Pulmonary artery endothelial cell (primary cell): ENCODE data around the gene KATNB1. TPM values are rescaled to one million over a fixed set of nuclear protein-coding genes. Genes with fewer than 3 reads are reported as not detected.
"Not testable (repeated sequence)": the region's sequence is repeated elsewhere in the genome, so short reads cannot be mapped to it uniquely, and the experiment has no call there.

Experiments used
- DNase-seq: peaks from one replicate; pipeline ENCODE4 v3.0.0-alpha.2; 2011; ENCODE audit warnings: low read depth, low spot score
- total RNA-seq: library from RNA; depleted of rRNA; stranded (reverse); fragments of >200 nt; gene quantifications from 2 replicates; pipeline ENCODE4 v1.2.3, GENCODE V29; 2014

The KATNB1 gene
- total RNA-seq, 1 donor from 2014 or later, result 25.4 TPM

DNA sequence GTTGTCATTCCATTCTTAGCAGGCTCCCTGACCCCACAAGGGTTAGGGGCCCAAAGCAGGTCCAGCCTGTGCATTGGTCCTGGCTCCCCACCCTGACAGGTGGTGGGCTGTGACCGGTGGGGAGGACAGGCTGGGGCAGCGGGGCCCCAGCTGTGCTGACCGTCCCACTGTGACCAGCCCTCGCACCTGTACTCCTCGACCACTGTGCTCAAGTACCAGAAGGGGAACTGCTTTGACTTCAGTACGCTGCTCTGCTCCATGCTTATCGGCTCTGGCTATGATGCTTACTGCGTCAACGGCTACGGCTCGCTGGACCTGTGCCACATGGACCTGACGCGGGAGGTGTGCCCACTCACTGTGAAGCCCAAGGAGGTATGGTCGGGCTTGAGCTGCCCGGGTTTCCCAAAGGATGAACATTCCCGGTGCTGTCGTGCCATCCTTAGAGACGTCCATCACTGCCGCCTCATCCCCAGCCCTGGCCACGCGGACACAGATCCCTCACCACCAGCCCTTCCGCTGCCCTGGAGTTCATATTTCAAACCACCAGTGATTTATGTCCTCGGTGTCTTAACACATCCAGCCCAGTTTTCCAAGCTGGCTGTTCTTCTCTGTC lies 33.7 kb upstream of the KATNB1 start:
- DNase-seq, result no peak

- DNase-seq, result no peak
Measured at GRCh38 chr16:57703416-57704010, 32.1 kb upstream of the KATNB1 start.

- DNase-seq, result no peak
Measured at GRCh38 chr16:57704011-57704904, 31.3 kb upstream of the KATNB1 start.

DNA sequence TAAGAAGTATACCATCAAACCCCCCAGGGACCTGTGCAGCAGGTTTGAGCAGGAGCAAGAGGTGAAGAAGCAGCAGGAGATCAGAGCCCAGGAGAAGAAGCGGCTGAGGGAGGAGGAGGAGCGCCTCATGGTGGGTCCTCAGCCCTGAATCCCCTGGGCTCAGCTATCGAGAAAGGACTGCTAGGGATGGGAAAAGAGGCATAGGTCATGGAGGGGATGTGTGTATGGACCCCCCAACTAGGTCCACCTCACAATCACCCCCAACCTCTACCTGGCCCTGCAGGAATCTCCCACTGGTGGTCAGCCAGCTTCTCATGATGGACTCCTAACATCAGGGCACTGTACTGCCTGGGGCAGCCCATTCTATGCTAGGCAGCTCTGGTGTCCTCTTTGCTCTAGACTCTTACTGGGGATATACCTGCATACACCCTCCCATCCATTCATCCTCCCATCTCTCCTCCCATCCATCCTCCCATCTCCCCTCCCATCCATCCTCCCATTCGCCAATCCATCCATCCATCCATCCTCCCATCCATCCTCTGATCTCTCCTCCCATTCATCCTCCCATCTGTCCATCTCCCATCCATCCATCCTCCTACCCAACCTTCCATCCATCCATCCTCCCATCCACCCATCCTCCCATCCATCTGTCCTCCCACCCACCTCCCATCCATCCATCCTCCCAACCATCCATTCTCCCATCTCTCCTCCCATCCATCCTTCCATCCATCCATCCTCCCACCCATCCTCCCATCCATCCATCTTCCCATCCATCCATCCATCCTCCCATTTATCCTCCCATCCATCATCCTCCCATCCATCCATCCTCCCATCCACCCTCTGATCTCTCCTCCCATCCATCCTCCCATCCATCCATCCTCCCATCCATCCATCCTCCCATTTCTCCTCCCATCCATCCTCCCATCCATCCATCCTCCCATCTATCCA lies 30.4 kb upstream of the KATNB1 start:
- no peak for DNase-seq

DNA sequence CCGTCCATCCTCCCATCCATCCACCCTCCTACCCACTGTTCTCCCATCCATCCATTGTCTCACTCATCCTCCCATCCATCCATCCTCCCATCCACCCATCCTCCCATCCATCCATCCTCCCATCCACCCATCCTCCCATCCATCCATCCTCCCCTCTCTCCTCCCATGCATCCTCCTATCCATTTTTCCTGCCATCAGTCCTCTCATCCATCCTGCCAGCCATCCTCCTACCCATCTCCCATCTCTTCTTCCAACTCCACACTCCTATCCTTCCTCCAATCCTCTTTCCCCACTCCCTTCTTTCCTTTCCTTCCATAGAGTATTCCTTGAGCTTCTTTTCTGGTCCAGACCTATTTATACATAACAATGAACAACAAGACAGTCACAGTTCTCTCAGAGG lies 28.9 kb upstream of the KATNB1 start:
- DNase-seq, result no peak

GRCh38 chr16:57707331-57707730 lies 28.2 kb upstream of the KATNB1 start:
- no peak for DNase-seq

- no peak for DNase-seq
Measured at GRCh38 chr16:57708168-57708567, 27.4 kb upstream of the KATNB1 start.

DNA sequence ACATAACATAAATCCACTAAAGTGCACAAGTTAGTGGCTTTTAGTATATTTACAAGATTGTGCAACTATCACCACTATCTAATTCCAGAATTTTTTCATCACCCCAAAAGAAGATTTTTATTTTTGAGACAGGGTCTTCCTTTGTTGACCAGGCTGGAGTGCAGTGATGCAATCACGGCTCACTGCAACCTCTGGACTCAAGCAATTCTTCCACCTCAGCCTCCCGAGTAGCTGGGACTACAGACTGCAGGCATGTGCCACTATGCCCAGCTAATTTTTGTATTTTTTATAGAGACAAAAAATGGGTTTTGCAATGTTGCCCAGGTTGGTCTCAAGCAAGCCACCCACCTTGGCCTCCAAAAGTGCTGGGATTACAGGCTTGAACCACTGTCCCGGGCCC lies 25.9 kb upstream of the KATNB1 start:
- DNase-seq, result no peak

GRCh38 chr16:57711346-57711745 lies 24.2 kb upstream of the KATNB1 start:
- DNase-seq, result no peak

GRCh38 chr16:57711993-57712392 lies 23.6 kb upstream of the KATNB1 start:
- DNase-seq, result no peak

DNA sequence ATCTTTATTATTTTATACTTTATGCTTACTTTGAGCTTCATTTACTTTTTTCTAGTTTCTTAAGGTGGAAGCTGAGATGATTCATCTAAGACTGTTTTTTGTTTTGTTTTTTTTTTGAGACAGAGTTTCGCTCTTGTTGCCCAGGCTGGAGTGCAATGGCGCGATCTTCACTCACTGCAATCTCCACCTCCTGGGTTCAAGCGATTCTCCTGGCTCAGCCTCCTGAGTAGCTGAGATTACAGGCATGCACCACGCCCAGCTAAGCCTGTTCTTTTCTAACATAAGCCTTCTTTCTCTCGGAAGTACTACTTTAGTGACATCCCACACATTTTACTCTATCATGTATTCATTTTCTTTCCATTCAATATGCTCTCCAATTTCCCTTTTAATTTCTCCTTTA lies 23.0 kb upstream of the KATNB1 start:
- not testable (repeated sequence) for DNase-seq

GRCh38 chr16:57713596-57713995 lies 22.0 kb upstream of the KATNB1 start:
- DNase-seq, result no peak

DNA sequence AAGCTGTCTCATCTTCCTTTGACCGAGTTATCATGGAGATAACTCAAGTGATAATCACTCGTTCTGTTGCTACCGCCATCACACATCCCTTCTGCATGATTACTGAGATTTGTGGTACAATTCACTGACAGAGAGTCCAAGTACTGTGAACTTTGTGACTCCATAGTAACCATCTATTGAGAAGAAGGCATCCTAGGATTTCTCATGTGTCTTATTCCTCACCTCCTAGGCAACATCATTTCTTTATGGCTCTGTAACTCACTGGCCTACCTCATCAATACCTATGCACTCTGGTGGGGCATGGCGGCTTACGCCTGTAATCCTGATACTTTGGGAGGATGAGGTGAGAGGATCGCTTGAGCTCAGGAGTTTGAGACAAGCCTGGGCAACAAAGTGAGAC lies 21.5 kb upstream of the KATNB1 start:
- no peak for DNase-seq

- peak; percentile 15 for DNase-seq
Measured at GRCh38 chr16:57720142-57720575, 15.4 kb upstream of the KATNB1 start.

- no peak for DNase-seq
Measured at GRCh38 chr16:57721356-57722209, 14.0 kb upstream of the KATNB1 start.

GRCh38 chr16:57722210-57722499 lies 13.4 kb upstream of the KATNB1 start:
- DNase-seq, result no peak

GRCh38 chr16:57722651-57723050 lies 12.9 kb upstream of the KATNB1 start:
- no peak for DNase-seq

- DNase-seq, result no peak
Measured at GRCh38 chr16:57723170-57723569, 12.4 kb upstream of the KATNB1 start.

DNA sequence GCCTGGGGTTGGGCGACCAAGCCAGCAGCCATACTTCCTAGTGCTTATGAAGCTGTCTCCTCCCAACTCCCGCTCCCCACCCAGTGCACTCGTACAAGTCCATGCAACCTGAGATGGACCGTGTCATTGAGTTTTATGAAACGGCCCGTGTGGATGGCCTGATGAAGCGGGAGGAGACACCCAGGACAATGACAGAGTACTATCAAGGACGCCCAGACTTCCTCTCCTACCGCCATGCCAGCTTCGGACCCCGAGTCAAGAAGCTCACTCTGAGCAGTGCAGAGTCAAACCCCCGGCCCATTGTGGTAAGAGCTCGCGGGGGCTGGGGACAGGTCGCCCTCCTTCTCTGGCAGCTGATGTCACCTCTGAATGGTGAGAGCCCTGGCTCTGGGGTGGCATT lies 11.0 kb upstream of the KATNB1 start:
- DNase-seq, result no peak

DNA sequence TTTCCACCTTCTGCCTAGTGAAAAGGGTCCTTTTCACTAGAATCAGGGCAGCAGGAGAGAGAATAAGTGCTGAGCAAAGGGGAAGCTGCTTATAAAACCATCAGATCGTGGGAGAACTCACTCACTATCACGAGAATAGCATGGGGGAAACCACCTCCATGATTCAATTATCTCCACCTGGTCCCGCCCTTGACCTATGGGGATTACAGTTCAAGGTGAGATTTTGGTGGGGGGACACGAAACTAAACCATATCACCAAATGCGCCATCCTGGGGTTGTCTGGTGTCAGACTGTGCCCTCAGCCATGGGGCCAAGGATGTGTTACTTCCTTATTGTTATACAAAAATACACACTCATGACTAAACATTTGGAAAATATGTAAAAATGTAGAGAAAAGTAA lies 10.4 kb upstream of the KATNB1 start:
- DNase-seq, result no peak

DNA sequence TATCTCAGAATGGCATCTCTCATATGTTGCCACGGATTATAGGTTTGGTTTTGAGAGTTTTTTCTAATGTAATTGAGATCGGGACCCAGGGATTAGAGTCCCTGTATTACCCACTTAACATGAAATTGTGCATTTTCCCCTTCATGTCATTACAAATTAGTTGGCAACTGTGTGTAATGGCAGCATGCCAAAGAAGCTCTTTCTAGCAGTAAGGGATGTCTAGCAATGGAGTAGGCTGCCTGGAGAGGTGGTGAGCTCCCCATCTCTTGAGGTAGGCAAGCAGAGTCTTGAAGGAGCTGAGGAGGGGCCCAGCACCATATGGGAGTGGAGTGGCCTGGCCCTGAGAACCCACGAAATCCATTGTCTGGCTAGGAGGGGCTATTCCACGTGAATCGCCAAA lies 10.0 kb upstream of the KATNB1 start:
- DNase-seq, result no peak
